RCC 7860 (cell line): ENCODE data around the gene MGAT4A.
"Not testable (repeated sequence)": the region's sequence is repeated elsewhere in the genome, so short reads cannot be mapped to it uniquely, and the experiment has no call there.

Experiments used
- DNase-seq: peaks from one replicate; pipeline ENCODE4 v3.0.0-alpha.2; 2015; ENCODE audit warnings: low spot score
- FAIRE-seq: peaks from 2 replicates; lab custom pipeline; 2012; peaks lifted over from hg19 to GRCh38; lab: Jason Lieb, UNC

MGAT4A gene

GRCh38 chr2:98759827-98760625, 29.1 kb upstream of the MGAT4A start:
- FAIRE-seq, result no peak

DNA sequence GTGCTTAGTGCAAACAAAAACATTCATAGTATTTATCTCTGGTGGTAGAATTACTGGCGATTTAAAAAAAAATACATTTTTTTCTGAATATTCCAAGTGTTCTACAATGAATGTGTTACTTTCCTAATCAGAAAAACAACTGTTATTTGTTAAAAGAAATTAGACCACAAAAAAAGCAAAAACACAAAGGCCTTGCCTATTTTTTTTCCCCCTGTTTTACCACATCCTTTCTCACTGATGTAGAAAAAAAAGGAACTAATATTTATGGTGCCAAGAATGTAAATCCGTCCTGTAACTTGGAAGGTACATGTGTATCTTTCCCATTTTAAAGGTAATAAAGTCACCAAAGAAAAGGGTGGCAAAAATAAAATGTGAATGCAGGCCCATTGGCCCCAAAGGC, 28.4 kb upstream of the MGAT4A start:
- DNase-seq (no peak), FAIRE-seq (no peak)

More at GRCh38 chr2:98759827-98760625, 29.1 kb upstream of the MGAT4A start:
- DNase-seq, result no peak

GRCh38 chr2:98757904-98758421, 27.0 kb upstream of the MGAT4A start:
- FAIRE-seq, result peak; percentile 87
- peak; percentile 86 for DNase-seq

- DNase-seq (no peak), FAIRE-seq (no peak)
Measured at GRCh38 chr2:98753801-98754200, 22.9 kb upstream of the MGAT4A start.

- FAIRE-seq, DNase-seq: not testable (repeated sequence)
Measured at GRCh38 chr2:98752711-98753110, 21.8 kb upstream of the MGAT4A start.

DNA sequence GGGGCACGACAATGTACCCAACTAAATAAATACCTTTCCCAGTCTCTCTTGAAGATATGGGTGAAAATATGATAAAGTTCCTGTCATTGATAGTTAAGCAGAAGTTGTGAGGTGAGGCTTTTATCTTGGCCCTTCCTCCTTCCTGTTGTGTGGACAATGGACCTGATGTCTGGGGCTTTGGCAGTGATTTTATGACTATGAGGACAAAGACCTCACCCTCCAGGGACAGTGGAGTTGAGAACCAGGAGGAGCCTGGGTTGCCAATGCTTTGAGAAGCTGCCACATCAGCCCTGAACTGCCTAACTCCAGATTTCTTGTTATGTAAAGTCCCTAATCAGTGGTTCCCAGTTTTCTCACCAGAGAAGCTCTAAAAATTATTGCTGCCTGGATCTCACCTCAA, 20.8 kb upstream of the MGAT4A start:
- FAIRE-seq (no peak), DNase-seq (no peak)

DNA sequence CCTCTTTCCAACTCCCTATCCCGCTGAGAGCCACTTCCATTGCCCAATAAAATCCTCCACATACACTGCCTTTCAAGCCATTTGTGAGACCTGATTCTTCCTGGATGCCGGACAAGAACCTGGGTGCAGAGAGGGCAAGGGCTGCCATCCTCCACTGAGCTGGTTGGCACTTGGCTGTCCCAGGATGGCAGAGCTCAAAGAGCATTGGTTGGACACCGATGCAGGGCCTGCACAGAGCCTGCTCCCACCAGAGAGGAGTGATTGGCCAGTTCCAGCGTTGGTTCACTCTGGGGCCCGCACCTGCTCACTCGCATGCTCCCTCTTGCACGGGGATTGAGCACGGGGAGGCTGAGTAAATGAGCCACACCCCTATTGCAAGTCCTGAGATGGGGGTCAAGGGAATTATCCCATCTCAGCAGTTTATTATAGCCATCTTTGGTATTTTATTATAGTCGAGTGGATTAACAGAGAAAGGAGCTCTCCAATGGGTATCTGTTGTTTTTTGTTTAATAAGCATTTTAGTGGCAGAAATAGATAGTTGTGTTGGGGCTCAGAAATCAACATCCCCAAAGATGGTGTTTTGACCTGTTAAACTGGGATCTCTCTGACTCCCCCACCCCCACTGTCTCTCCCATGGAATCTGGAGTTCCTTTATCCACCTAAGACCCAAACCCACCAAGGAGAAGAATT, 19.8 kb upstream of the MGAT4A start:
- FAIRE-seq (no peak), DNase-seq (no peak)

- no peak for FAIRE-seq
- no peak for DNase-seq
Measured at GRCh38 chr2:98749066-98749450, 18.1 kb upstream of the MGAT4A start.

- DNase-seq (no peak), FAIRE-seq (no peak)
Measured at GRCh38 chr2:98748292-98749065, 17.5 kb upstream of the MGAT4A start.

DNA sequence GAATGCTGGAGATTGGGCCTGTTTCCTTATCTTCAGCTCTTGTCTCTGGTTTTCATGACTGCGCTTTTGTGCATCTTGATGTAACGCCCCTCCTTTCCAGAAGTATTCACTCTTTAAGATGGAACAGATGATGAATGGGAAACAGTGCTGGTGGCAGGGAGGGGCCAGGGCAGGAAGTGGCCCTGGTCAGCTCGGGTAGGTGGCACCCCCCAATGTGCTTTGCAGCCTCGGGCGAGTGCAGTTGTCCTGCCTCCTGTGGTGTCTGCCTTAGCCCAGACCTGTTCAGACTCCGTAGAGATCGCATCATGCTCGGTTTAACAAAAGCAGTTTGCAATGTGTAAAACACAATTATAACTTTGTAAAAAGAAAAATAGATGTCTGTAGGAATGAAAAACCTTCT, 17.0 kb upstream of the MGAT4A start:
- FAIRE-seq (no peak), DNase-seq (no peak)

DNA sequence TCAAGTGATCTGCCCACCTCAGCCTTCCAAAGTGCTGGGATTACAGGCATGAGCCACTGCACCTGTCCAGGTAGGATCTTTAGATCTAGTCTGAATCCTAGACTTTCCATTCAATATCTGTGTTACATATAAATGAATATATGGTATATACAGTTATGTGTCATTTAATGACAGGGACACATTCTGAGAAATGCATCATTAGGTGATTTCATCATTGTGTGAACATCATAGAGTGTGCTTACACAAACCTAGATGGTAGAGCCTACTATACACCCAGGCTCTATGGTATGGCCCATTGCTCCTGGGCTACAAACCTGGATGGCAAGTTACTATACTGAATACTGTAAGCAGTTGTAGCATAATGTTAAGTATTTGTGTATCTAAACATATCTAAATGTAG, 15.5 kb upstream of the MGAT4A start:
- FAIRE-seq (no peak), DNase-seq (no peak)

- FAIRE-seq, result no peak
Measured at GRCh38 chr2:98744595-98744994, 13.7 kb upstream of the MGAT4A start.

GRCh38 chr2:98743835-98744234, 12.9 kb upstream of the MGAT4A start:
- no peak for DNase-seq
- FAIRE-seq, result no peak

More at GRCh38 chr2:98744595-98744994, 13.7 kb upstream of the MGAT4A start:
- no peak for DNase-seq

GRCh38 chr2:98739020-98739419, 8.1 kb upstream of the MGAT4A start:
- DNase-seq, result no peak
- FAIRE-seq, result no peak

DNA sequence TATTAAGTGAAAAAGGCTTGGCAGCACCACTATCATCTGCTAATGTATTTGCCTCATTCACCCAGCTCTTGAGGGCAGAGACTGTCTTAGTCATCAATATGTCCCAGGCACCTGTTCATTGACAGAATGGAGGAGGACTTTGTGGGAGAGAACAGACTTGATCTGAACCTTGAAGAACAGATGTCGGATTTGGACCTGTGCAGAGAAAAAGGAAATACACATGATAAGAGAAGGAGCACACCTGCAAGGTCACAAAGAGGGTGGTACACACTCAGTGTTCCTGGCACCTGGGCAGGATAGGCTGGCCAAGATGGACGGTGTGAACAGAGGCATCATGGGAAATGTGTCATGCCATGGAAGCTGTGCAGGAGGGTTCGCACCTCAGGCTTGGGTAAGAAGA, 7.4 kb upstream of the MGAT4A start:
- no peak for DNase-seq
- no peak for FAIRE-seq

DNA sequence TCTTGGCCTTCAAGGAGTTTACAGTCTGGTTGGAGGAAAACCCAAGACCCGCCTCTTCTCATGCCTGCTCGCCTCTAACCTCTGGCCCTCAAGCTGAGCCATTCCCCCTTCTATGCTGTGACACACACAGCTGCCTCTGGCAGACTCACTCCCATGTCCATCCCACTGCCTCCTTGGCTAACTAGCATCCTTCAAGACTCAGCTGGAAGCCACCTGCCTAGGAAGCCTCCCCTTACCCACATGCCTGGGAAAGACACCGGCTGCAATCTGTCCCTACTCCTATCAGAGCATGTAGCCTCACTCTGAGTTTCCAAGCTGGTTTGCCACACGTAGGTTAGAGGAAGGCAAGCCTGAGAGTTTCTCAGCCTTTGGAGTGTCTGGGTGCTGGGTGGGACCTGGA, 6.9 kb upstream of the MGAT4A start:
- no peak for FAIRE-seq

GRCh38 chr2:98736464-98736889, 5.5 kb upstream of the MGAT4A start:
- DNase-seq (no peak), FAIRE-seq (no peak)

More for the DNA sequence above, 6.9 kb upstream of the MGAT4A start:
- no peak for DNase-seq

DNA sequence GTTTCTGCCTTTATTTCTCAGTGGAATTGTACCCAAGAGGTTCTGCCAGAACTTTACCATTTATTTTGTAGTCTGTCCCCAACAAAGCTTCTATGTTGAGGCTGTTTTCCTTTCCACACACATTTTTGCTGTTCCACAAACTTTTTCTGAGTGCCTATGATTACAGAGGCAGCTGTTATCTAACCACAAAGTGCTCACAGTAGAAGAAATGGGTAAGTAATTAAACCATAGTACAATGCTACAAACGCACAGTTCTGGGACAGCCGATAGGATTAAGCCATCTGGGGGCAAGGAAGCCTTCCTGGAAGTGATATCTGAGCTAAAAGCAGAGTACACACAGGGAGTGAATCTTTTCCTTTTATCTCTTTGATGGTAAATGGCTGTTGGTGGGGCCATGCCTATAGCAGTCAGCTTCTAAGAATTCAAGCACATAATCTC, 3.9 kb upstream of the MGAT4A start:
- FAIRE-seq (no peak), DNase-seq (no peak)

DNA sequence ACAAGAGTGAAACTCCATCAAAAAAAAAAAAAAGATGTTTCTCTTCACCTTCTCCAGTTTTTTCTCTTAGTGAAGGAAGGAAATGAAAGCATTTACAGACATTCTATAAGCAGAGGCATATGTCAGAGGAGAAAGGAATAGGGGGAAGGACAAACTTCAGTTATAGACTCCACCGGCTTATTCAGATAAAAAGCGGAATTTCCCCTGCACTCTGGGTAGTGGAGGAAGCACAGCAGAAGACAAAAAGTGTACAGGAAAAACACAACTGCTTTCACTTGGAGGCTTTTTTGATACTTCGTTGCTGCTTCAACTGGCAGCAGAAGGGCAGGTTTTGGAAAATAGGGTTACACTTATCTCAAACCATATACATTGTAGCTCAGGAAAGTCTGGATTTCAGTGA, 3.2 kb upstream of the MGAT4A start:
- DNase-seq (no peak), FAIRE-seq (no peak)

- DNase-seq (no peak), FAIRE-seq (no peak)
Measured at GRCh38 chr2:98732430-98733051, 1.6 kb upstream of the MGAT4A start.

GRCh38 chr2:98731894-98732349, 990 bp upstream of the MGAT4A start:
- FAIRE-seq, result no peak
- DNase-seq, result no peak
